Mesendoderm (in vitro differentiated cells): Measurements from ENCODE around the gene IL12A.

Source experiments
- DNase-seq: peaks from one replicate; pipeline ENCODE4 v3.0.0; 2013
- H2AK5ac ChIP-seq: 2 replicates; pipeline ENCODE4 v1.6.1; 2013; ENCODE audit warnings: low read length, inconsistent platforms
- H2BK120ac ChIP-seq: 2 replicates; pipeline ENCODE4 v1.6.1; 2013; ENCODE audit warnings: low read depth, mild to moderate bottlenecking, low read length, moderate library complexity, mixed read lengths
- H2BK15ac ChIP-seq: replicated peaks from 2 replicates; pipeline ENCODE4 v1.6.1; 2013; ENCODE audit warnings: low read depth, mild to moderate bottlenecking, moderate library complexity
- H2BK5ac ChIP-seq: 2 replicates; pipeline ENCODE4 v1.6.1; 2013; ENCODE audit warnings: low read length, inconsistent platforms
- H3K18ac ChIP-seq: 2 replicates; pipeline ENCODE4 v1.6.1; 2013; ENCODE audit warnings: mild to moderate bottlenecking, low read length, mixed read lengths
- H3K23ac ChIP-seq: one replicate; pipeline ENCODE4 v1.6.1; 2013; ENCODE audit warnings: low read length
- H3K27ac ChIP-seq: 2 replicates; pipeline ENCODE4 v1.5.1; 2013; ENCODE audit warnings: low read depth, mild to moderate bottlenecking, inconsistent platforms, low read length, moderate library complexity
- H3K27me3 ChIP-seq: 2 replicates; pipeline ENCODE4 v1.6.1; 2013; ENCODE audit warnings: low read length, control low read depth, mild to moderate bottlenecking, inconsistent platforms; ENCODE audit not compliant: insufficient read depth, poor library complexity
- H3K36me3 ChIP-seq: 2 replicates; pipeline ENCODE4 v1.6.1; 2013; ENCODE audit warnings: low read length, inconsistent platforms; ENCODE audit not compliant: control insufficient read depth, insufficient read depth
- H3K4ac ChIP-seq: one replicate; pipeline ENCODE4 v1.6.1; 2013; ENCODE audit warnings: low read depth, mild to moderate bottlenecking, low read length, moderate library complexity
- H3K4me1 ChIP-seq: 2 replicates; pipeline ENCODE4 v1.6.1; 2013; ENCODE audit warnings: low read depth, low read length, inconsistent platforms; ENCODE audit not compliant: control insufficient read depth
- H3K4me2 ChIP-seq: 2 replicates; pipeline ENCODE4 v1.6.1; 2013; ENCODE audit warnings: low read length
- H3K4me3 ChIP-seq: 2 replicates; pipeline ENCODE4 v1.5.1; 2013; ENCODE audit warnings: mild to moderate bottlenecking, low read length
- H3K56ac ChIP-seq: one replicate; pipeline ENCODE4 v1.6.1; 2013; ENCODE audit warnings: low read length
- H3K79me1 ChIP-seq: 2 replicates; pipeline ENCODE4 v1.6.1; 2013; ENCODE audit warnings: low read length, inconsistent platforms
- H3K79me2 ChIP-seq: 2 replicates; pipeline ENCODE4 v1.6.1; 2013; ENCODE audit warnings: mild to moderate bottlenecking, low read length; ENCODE audit not compliant: control insufficient read depth, insufficient read depth
- H3K9ac ChIP-seq: 2 replicates; pipeline ENCODE4 v1.6.1; 2013; ENCODE audit warnings: low read length, inconsistent platforms
- H4K5ac ChIP-seq: one replicate; pipeline ENCODE4 v1.6.1; 2013; ENCODE audit warnings: low read length
- H4K8ac ChIP-seq: one replicate; pipeline ENCODE4 v1.6.1; 2013; ENCODE audit warnings: low read depth, mild to moderate bottlenecking, control low read depth, low read length, moderate library complexity
- WGBS: extraction: QIAGEN DNeasy Blood & Tissue Kit; methylation state at CpG from one replicate; pipeline ENCODE4 v1.1.7; 2013; ENCODE audit warnings: low lambda C conversion rate, missing lambda C conversion rate; ENCODE audit not compliant: insufficient coverage; ENCODE audit errors: extremely low coverage; 5-methylcytosine and 5-hydroxymethylcytosine counted together

Gene IL12A

GRCh38 chr3:159994182-159994581 is 5.5 kb downstream of the IL12A start:
- no peak overlapping the region for H4K5ac ChIP-seq

GRCh38 chr3:159995091-159995490 is 6.5 kb downstream of the IL12A start:
- Histone ChIP-seq H2BK5ac (no peak overlapping the region), H3K79me1 (no peaks in the 10 kb centered on the region), H2BK15ac (no peak overlapping the region), H3K4me2 (no peak overlapping the region), H3K79me2 (no peaks in the 10 kb centered on the region), H4K8ac (no peak overlapping the region), H3K23ac (no peak overlapping the region), H2AK5ac (no peak overlapping the region), H2BK120ac (no peak overlapping the region), H3K18ac (no peak overlapping the region), H3K4me1 (no peaks in the 10 kb centered on the region), H3K4ac (no peak overlapping the region), H3K36me3 (no peaks in the 10 kb centered on the region), H3K4me3 (no peak overlapping the region), H3K27ac (no peak overlapping the region), H4K5ac (no peak overlapping the region), H3K27me3 (no peaks in the 10 kb centered on the region), H3K9ac (no peak overlapping the region), H3K56ac (no peak overlapping the region)
- no CpG with 5 or more reads among the region's 1 CpG for WGBS
- no peak for DNase-seq

More at GRCh38 chr3:159994182-159994581, 5.5 kb downstream of the IL12A start:
- Histone ChIP-seq H3K27ac (no peak overlapping the region), H3K18ac (no peak overlapping the region), H3K4me1 (no peaks in the 10 kb centered on the region), H3K79me2 (no peaks in the 10 kb centered on the region), H2BK15ac (no peak overlapping the region), H2BK5ac (no peak overlapping the region), H2BK120ac (no peak overlapping the region), H3K23ac (no peak overlapping the region), H3K27me3 (no peaks in the 10 kb centered on the region), H3K4ac (no peak overlapping the region), H3K56ac (no peak overlapping the region), H2AK5ac (no peak overlapping the region), H3K4me3 (no peak overlapping the region), H4K8ac (no peak overlapping the region), H3K9ac (no peak overlapping the region), H3K79me1 (no peaks in the 10 kb centered on the region), H3K36me3 (no peaks in the 10 kb centered on the region), H3K4me2 (no peak overlapping the region)
- no peak for DNase-seq
- no CpG with 5 or more reads among the region's 4 CpGs for WGBS

- Histone ChIP-seq H4K5ac (no peak overlapping the region), H3K4me2 (no peak overlapping the region), H2BK120ac (no peak overlapping the region), H3K36me3 (no peaks in the 10 kb centered on the region), H3K23ac (no peak overlapping the region), H3K79me2 (no peaks in the 10 kb centered on the region), H3K9ac (no peak overlapping the region), H3K56ac (no peak overlapping the region), H2BK5ac (no peak overlapping the region), H4K8ac (no peak overlapping the region), H3K4ac (no peak overlapping the region), H2BK15ac (no peak overlapping the region), H3K79me1 (no peaks in the 10 kb centered on the region), H3K4me3 (no peak overlapping the region), H2AK5ac (no peak overlapping the region), H3K4me1 (no peaks in the 10 kb centered on the region), H3K27ac (no peak overlapping the region), H3K27me3 (no peaks in the 10 kb centered on the region), H3K18ac (no peak overlapping the region)
- DNase-seq: no peak
Observed at GRCh38 chr3:159996018-159996417, 7.4 kb downstream of the IL12A start.

- no peaks in the 10 kb centered on the region for H3K36me3 ChIP-seq
- no peaks in the 10 kb centered on the region for H3K79me1 ChIP-seq
- H3K4me2 ChIP-seq: no peak overlapping the region
- no peak overlapping the region for H3K4me3 ChIP-seq
- H4K8ac ChIP-seq: no peak overlapping the region
- H3K18ac ChIP-seq: no peak overlapping the region
- no peak overlapping the region for H3K4ac ChIP-seq
- H2AK5ac ChIP-seq: no peak overlapping the region
- H3K23ac ChIP-seq: no peak overlapping the region
- no peak overlapping the region for H2BK5ac ChIP-seq
- H3K79me2 ChIP-seq: no peaks in the 10 kb centered on the region
- no peak overlapping the region for H4K5ac ChIP-seq
- H2BK15ac ChIP-seq: no peak overlapping the region
- no peak overlapping the region for H3K56ac ChIP-seq
- H3K4me1 ChIP-seq: no peaks in the 10 kb centered on the region
- no peak overlapping the region for H3K9ac ChIP-seq
- no peak for DNase-seq
- no CpG with 5 or more reads among the region's 7 CpGs for WGBS
- H2BK120ac ChIP-seq: no peak overlapping the region
- no peaks in the 10 kb centered on the region for H3K27me3 ChIP-seq
- no peak overlapping the region for H3K27ac ChIP-seq
Observed at GRCh38 chr3:159996959-159997358, 8.3 kb downstream of the IL12A start.

GRCh38 chr3:160001148-160001760 is 12.6 kb downstream of the IL12A start:
- H3K79me2 ChIP-seq: no peaks in the 10 kb centered on the region
- H3K4me2 ChIP-seq: no peak overlapping the region
- H4K5ac ChIP-seq: no peak overlapping the region
- H2AK5ac ChIP-seq: no peak overlapping the region
- no peak overlapping the region for H2BK5ac ChIP-seq
- no peaks in the 10 kb centered on the region for H3K27me3 ChIP-seq
- H3K79me1 ChIP-seq: no peaks in the 10 kb centered on the region
- H3K18ac ChIP-seq: no peak overlapping the region
- H3K27ac ChIP-seq: no peak overlapping the region
- no CpG with 5 or more reads among the region's 7 CpGs for WGBS
- no peak for DNase-seq
- no peak overlapping the region for H4K8ac ChIP-seq
- no peak overlapping the region for H3K23ac ChIP-seq
- H3K56ac ChIP-seq: no peak overlapping the region
- H2BK120ac ChIP-seq: no peak overlapping the region
- H3K4ac ChIP-seq: no peak overlapping the region
- H3K9ac ChIP-seq: no peak overlapping the region
- no peaks in the 10 kb centered on the region for H3K36me3 ChIP-seq
- H3K4me1 ChIP-seq: no peaks in the 10 kb centered on the region
- H3K4me3 ChIP-seq: no peak overlapping the region
- H2BK15ac ChIP-seq: no peak overlapping the region
